Endothelial cell (in vitro differentiated cells): ENCODE measurements around the gene MARCHF3. TPM values are rescaled to one million over a fixed set of nuclear protein-coding genes. Genes with fewer than 3 reads are reported as not detected.
A peak's percentile ranks its signal among the peaks of the same experiment; 100 is the strongest.

Experiments used
- DNase-seq: peaks from one replicate; pipeline ENCODE4 v3.0.0; 2021; ENCODE audit warnings: low spot score
- H3K27ac Mint-ChIP-seq: one replicate; pipeline ENCODE4 v1.8.0; 2021; ENCODE audit warnings: mixed read lengths, inconsistent platforms; ENCODE audit not compliant: unreplicated experiment
- H3K27me3 Mint-ChIP-seq: one replicate; pipeline ENCODE4 v1.8.0; 2021; ENCODE audit warnings: mild to moderate bottlenecking, moderate library complexity, mixed read lengths, inconsistent platforms; ENCODE audit not compliant: unreplicated experiment
- H3K36me3 Mint-ChIP-seq: one replicate; pipeline ENCODE4 v1.8.0; 2021; ENCODE audit warnings: mild to moderate bottlenecking, low read depth, mixed read lengths, inconsistent platforms; ENCODE audit not compliant: unreplicated experiment
- H3K4me1 Mint-ChIP-seq: one replicate; pipeline ENCODE4 v1.8.0; 2021; ENCODE audit warnings: mild to moderate bottlenecking, mixed read lengths, inconsistent platforms; ENCODE audit not compliant: unreplicated experiment
- H3K4me3 Mint-ChIP-seq: one replicate; pipeline ENCODE4 v1.8.0; 2021; ENCODE audit warnings: mild to moderate bottlenecking, mixed read lengths, inconsistent platforms; ENCODE audit not compliant: unreplicated experiment
- H3K9me3 Mint-ChIP-seq: one replicate; pipeline ENCODE4 v1.8.0; 2021; ENCODE audit warnings: mixed read lengths, inconsistent platforms; ENCODE audit not compliant: unreplicated experiment
- CTCF ChIP-seq: fragments of 200-600 bp; sonication (generic); IDR thresholded peaks from one replicate; pipeline ENCODE4 v1.5.0; 2021; ENCODE audit warnings: antibody characterized with exemption; ENCODE audit not compliant: unreplicated experiment
- total RNA-seq: library from RNA; stranded (reverse); fragmentation: NEBNext Ultra II Directional; extraction: Animal tissue kit (Norgen Biotek cat#: 25700); gene quantifications from one replicate; pipeline ENCODE4 v1.2.1, GENCODE V29; 2021; ENCODE audit not compliant: unreplicated experiment

Gene MARCHF3
- total RNA-seq, 1 donor from 2014 or later: 47.9 TPM

DNA sequence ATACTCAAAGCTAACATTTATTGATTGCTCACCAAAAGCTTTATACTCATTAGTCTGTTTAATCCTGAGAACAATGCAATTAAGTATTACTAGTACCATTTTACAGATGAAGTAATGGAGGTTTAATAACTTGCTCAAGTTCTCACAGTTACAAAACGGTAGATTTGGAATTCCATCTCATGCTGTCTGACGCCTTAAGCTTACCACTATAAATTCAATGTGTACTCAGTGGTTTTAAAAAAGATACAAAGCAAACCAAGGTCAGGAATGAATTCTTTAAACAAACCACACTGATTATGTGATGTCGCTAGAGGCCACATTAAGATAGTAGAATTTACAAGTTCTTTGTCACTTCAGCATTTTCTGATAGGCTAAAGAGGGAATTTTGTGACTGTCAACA, 44.1 kb upstream of the MARCHF3 start:
- no peak for TF ChIP-seq CTCF
- Mint-ChIP-seq H3K27me3 (no peaks in the 10 kb centered on the region), H3K9me3 (no peaks in the 10 kb centered on the region), H3K4me1 (peaks cover 53% of the 10 kb centered on the region), H3K4me3 (no peak overlapping the region), H3K27ac (no peak overlapping the region), H3K36me3 (no peaks in the 10 kb centered on the region)
- DNase-seq: no peak

DNA sequence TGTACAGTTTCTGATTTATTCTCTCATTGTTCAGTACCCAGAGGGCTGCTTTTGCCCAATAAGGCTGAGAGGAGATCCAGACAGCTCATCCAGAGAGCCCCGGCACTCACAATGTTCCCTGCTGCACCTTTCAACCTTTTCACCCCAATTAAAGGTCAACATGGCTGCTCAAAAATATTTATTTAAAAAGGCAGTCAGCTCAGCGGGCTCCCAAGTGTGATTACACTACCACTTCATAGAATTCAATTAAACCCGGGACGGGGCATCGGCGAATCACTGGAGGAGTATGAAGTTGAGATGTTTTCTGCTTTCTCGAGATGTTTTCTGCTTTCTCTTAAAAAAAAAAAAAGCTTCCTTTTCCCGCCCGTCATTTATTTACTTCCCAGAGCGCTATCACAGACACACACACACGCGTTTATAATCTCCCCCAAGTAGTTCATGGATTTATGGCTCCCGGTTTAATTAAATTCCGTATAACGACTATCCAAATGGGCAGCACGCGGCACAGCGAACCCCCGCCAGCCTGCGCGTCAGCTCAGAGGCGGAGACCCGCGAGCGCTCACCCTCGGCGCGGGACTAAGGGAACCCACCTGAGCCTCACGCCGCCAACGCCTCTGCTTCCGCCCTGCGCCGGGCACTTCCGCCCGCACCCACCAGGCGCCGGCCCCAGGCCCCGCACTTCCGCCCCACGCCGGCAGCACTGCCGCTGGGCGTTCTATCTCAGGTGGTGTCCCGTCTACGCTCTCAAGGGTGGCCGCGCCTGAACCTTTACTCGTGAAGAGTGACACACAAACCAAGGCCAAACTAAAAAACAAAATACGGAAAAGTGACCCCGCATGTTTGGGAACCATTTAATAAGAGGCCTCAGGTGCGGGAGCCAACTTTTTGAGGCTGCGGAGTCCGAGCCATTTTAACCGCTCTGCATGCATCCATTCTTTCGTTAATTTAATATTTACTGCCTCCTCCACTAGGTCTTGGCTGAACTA, 42.8 kb upstream of the MARCHF3 start, which contains the start of gene C5orf63:
TSS of gene C5orf63 (minus strand) at position 642 of the 986 bp plus-strand sequence. CDS start 14,507 bp downstream, outside the sequence.
- Mint-ChIP-seq H3K9me3 (no peaks in the 10 kb centered on the region), H3K4me1 (peaks cover 66% of the 10 kb centered on the region), H3K36me3 (no peaks in the 10 kb centered on the region), H3K27ac (peak within 1 kb of the TSS; percentile 80), H3K27me3 (no peaks in the 10 kb centered on the region), H3K4me3 (peak within 1 kb of the TSS; percentile 85)
- no peak for TF ChIP-seq CTCF
- DNase-seq: peak; percentile 34

GRCh38 chr5:127070243-127070642, 39.9 kb upstream of the MARCHF3 start:
- Mint-ChIP-seq H3K4me3 (no peak overlapping the region), H3K9me3 (no peaks in the 10 kb centered on the region), H3K27ac (peak overlapping the region; percentile 65), H3K27me3 (no peaks in the 10 kb centered on the region), H3K4me1 (peaks cover 52% of the 10 kb centered on the region), H3K36me3 (no peaks in the 10 kb centered on the region)
- no peak for DNase-seq
- no peak for TF ChIP-seq CTCF

- H3K4me3 Mint-ChIP-seq: no peak overlapping the region
- H3K27ac Mint-ChIP-seq: no peak overlapping the region
- no peaks in the 10 kb centered on the region for H3K36me3 Mint-ChIP-seq
- DNase-seq: no peak
- H3K27me3 Mint-ChIP-seq: no peaks in the 10 kb centered on the region
- no peak for TF ChIP-seq CTCF
- H3K4me1 Mint-ChIP-seq: peaks cover 48% of the 10 kb centered on the region
- no peaks in the 10 kb centered on the region for H3K9me3 Mint-ChIP-seq
Observed at GRCh38 chr5:127068493-127069214, 38.3 kb upstream of the MARCHF3 start.
